Activated effector memory CD4-positive, alpha-beta T cell treated with Interleukin-2 at 50 U/mL for 16 hours (primary cell): ENCODE measurements around the gene ASTN2.

Experiments
- DNase-seq: peaks from one replicate; pipeline ENCODE4 v3.0.0-alpha.2; 2020

ASTN2 gene

DNA sequence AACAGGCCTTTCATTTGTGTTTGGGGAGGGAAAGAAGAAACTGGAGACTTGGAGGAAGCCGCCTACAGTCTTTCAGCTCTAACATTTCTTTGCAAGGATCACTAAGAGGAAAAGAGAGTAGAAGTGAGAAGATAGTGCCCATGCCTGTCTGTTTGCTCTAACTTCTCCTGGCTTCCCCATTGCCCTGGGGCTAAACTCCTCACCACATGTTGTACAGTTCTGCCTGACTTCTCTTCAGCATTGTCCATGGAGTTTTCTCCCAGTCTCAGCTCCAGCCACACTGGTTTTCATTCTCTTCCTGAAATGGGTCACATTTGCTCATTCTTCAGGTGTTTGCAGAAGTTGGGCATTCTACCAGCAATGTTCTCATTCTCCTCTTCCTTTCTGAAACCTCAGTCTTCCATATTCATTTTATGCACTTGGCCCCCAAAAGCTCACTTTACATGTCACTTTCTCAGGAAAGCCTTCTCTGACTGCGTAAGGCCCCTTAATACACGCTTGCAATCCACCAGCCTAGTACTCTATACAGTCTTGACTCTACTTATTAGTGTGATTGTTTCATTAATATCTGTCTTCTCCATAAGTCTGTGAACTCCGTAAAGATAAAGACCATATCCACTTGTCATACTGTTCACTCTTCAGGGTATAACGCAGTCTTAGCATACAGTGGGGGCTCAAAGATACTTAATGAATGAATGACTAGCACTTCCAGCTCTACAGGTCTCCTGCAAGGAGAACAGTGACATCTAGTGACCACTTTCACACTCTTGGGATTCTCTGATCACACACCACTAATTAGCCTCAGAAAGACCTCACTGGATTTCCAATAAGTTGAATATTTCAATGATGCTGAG lies 768.0 kb downstream of the ASTN2 start:
- DNase-seq: no peak

DNA sequence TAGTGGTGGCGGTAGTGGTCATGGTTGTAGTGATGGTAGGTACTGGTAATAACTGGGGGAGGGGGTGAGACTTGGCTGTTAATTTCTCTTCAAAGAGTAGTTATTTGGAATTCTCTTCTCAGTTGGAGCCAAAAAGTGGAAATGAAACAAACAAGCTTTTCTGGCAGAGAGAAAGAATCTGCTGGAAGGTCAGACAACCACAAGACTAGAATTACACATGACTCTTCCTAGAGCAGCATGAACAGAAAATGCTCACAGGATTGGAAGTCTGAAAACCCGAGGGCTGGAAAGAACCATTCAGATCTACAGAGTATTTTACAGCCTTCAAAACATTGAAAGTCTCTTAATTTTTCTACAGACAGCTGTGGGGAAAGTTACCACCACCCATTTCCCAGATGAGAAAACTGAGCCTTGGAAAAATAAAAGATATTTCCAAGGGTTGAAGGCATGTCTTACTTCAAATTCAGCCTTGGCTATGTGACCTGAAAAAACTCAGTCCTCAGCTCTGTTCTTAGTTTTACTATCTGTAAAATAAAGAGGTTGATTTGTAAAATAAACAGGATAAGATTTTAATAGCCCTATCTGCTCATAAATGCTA lies 770.7 kb downstream of the ASTN2 start:
- DNase-seq: no peak

- DNase-seq: no peak
Observed at GRCh38 chr9:116643691-116644090, 771.2 kb downstream of the ASTN2 start.

DNA sequence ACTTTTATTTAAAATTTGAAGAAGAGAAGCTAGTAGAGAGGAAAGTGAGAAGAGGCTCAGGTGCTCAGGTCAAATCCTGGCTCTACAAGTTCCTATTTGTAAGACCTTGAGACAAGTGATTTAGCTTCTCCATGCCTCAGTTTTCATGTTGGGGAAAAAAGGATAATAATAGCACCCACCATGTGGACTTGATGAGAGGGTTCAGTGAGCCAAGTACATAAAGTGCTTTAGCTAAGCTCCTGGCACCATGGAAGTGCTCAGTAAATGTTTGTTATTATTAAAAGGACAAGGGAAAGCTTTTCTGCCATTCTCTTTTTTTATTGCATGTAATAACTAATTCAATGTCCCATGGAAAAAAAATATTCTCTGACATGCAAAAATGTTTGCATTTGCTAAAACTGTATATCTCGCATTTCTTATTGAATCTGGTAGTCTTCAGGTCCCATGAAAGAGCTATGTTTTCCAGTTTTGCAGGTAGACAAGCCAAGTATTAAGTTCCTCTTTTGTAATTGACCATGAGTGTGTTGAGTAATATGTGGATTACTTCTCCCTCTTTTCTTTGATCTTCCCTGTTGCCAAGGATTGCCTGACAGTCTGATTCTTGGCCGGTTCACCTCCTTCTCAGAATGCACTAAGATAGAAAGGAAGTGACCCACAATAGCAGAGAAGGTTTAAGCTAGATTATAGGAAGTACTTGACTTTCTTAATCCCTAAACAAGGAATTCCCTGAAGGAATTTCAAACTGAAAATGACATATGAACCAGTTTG lies 773.4 kb downstream of the ASTN2 start:
- no peak for DNase-seq

DNA sequence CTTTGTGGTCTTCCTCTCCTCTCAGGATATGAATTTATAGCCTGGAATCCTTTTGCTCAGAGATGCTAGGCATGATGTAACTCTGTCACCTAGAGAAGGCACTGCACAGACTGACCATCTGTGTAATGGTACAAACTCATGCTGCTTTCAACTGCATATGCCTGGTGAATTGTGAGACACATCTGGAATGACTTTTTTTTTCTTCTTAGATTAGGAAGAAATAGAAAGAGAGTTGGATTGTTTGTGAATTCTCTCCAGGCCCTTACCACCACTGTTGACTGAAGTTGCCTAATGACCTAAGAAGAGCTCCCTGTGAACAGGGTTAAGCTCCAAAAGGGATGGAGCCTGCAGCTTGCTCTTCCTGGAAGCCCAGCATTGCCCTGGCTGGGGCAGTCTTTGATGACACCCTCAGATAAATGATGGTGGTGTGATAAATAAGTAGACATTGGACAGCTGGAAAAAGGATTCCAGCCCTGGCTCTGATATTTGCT lies 775.6 kb downstream of the ASTN2 start:
- DNase-seq: no peak

DNA sequence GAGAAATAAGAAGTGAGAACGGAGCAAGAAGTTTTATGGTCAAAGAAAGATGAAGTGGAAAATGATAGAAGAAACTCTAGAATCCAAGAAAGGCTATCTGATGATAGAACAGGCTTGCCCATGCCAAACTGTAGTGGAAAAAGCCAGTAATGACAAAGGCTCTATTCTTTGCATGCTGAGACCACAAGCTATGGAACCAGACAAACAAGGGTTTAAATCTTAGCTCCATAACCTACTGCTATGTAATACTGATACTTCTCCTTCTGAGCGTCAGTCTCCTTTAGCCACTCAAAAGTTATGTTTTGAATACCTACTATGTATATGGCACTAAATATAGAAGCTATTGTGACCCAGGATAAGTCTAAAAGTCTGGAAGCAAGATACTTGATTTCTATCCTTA lies 778.9 kb downstream of the ASTN2 start:
- no peak for DNase-seq

DNA sequence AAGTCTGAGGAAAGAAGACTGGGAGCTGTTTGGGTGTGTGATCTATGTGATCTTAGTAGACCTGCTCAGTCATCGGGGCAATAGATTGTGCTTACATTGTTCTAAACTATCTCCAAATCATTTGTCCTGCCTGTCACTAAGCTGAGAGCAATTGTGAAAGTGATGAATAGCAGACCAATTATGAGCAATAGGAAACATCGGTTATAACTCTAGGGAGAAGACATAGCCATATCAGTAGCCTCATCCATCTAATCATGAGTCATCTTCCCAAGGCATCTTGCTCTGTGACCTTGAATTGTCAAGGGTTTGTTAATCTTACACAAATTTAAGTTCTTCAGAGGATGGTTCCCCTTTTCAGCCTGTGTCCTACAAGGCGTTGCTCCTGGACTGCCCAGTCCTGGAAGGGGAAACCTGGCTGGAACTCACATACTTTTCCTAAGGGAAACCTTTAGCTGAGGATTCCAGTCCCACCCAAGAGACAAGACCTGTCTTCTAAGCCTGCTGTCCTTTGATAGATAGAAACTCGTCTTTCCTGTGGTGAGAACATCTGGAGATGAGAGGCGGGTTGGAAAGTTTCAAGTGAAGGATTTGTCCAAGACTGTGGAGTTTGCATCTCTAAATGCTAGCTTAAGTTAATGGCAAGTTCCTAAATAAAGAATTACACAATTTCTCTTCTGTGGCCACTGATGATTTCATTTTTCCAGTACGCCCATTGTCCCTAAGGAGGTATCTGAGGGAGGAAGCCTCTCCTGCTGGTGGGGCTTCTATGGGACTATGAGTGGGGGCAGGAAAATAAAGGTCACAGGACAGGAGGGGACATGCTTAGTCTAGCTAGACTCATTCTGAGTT lies 781.6 kb downstream of the ASTN2 start:
- DNase-seq: no peak

- DNase-seq: no peak
Observed at GRCh38 chr9:116629634-116630033, 785.2 kb downstream of the ASTN2 start.

DNA sequence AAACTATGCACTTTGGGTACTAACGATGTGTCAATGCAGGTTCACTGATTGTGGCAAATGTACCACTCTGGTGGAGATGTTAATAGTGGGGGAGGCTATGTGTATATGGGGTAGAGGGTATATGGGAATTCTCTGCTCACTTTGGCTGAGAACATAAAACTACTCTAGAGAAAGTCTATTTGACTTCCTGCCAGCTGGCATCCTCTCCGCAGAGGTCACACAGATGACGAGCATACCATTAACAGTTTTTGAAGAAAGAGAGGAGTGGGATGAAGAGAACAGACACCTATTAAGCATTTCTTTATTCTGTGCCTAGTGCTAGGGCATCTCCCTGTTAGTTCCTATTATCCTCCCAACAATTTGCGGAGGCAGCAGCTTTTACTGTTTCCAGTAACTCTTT lies 786.1 kb downstream of the ASTN2 start:
- DNase-seq: no peak

DNA sequence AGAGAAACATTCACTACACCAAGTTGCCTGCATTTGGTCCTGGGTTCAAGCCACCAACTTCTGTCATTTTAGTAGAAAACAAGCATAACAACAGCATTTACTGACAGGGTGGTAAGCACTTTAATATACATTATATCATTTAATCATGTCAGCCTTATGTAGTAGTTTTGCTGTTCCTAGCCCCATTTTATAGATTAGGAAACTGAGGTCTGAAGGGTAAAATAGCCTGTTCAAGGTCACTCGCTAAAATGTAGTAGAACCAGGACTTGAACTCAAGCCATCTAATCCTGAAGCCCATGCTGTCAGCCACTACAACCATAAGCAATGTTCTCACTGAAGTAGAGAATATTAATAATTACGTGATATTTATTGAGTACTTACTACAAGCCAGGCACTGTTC lies 787.4 kb downstream of the ASTN2 start:
- no peak for DNase-seq

DNA sequence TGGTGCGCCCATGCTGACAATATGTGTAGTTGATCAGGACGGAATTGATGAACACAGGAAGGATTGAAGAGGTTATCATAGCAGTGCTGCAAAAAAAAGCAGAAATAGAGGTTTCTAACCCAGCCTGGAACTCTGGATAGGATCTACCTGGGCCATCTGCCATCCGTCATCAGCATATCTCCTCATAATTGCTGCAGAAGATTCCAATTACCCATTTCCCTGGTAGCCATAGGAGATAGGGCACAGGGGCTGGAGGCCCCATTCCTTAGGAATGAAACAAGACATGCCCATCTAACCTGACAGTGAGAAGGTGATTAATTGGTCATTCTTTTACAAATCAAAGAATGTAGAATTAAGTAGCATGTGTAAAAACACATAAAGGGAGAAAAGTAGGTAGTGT lies 788.1 kb downstream of the ASTN2 start:
- no peak for DNase-seq

- no peak for DNase-seq
Observed at GRCh38 chr9:116623715-116624114, 791.1 kb downstream of the ASTN2 start.

DNA sequence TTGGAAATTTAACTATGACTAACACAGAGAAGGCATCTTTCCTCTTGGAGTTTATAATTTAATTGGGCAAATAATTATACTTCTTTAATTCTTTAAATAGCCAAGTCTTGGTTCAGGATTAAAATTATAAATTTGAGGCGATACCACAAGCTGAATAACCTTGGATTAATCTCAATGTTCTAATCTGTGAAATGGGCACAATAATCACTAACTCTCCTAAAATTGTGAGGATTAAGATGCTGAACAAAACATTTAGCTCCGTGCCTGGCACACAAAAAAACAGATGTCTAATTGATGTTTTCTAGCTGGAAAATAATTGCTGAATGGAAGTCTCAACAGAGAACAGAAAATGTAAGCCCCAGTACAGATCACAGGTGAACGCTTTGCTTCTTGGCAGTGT lies 797.5 kb downstream of the ASTN2 start:
- DNase-seq: no peak

GRCh38 chr9:116616304-116616914 lies 798.4 kb downstream of the ASTN2 start:
- no peak for DNase-seq

DNA sequence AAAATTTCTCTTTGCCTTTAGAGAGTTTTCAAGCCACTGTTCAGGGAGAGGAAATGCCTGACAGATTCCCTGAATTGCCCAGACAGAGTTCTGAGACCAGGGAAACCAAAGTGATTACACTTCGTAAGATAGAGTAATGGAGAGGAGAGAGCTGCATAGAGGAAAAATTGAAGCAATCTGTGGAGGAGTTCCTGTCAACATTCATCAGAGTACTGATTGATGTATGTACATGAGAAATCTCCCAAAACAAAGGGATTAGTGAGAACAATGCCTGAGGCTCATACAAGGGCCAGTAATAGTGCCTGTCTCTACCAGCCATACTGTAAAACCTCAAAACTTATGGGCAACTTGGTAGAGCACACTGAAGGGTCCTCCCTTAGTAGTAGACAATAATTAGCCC lies 806.8 kb downstream of the ASTN2 start:
- no peak for DNase-seq

- DNase-seq: no peak
Observed at GRCh38 chr9:116605904-116606341, 808.9 kb downstream of the ASTN2 start.

DNA sequence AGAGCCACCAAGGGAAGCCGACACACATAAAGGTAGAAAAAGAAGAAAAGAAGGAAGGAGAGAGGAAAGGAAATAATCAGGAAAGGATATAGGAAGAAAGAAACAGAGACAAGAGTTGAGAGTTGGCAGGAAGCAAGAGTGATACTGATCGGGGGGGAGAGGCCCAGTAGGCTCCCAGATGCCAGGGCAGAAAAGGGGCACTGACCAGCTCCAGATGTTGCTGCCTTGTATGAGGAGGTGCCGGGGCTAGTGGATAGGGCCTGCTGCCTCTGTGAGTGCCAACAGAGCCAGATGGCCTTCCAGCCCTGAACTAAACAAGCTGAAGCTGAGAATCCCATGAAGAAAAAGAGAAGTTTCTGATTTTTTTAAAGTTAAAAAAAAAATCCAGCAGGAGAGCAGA lies 809.8 kb downstream of the ASTN2 start:
- DNase-seq: no peak

- no peak for DNase-seq
Observed at GRCh38 chr9:116604251-116604650, 810.6 kb downstream of the ASTN2 start.

DNA sequence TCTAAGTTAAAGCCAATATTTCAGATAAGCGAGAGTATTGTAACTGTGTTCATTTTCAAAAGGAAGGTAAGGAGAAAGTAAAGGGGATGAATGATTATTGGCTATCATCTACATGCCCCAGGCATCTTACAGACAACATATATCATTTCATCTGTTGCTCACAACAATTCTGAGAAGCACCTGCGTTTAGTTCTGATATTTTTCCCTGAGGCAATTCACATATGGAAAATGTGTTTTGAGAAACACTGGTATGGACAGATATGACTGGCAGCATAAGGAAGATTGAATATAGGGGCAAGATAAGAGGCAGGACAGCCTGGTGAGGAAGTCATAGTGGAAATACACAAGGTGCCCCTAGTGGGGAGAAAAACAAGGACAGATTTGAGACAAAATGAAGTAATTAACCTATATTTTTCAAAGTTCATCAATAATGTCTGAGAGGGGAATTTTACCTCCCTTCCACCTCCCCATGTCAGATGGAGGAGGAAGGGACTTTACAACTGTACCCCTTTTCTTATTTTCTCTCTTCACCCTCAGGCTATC lies 815.4 kb downstream of the ASTN2 start:
- no peak for DNase-seq

- DNase-seq: no peak
Observed at GRCh38 chr9:116596646-116597045, 818.2 kb downstream of the ASTN2 start.

- no peak for DNase-seq
Observed at GRCh38 chr9:116594547-116594946, 820.3 kb downstream of the ASTN2 start.

- no peak for DNase-seq
Observed at GRCh38 chr9:116592970-116593369, 821.9 kb downstream of the ASTN2 start.
